Large intestine (tissue), 3 donors: ENCODE measurements around the gene CHMP4B. TPM values are rescaled to one million over a fixed set of nuclear protein-coding genes. Genes with fewer than 3 reads are reported as not detected.

ENCODE experiments used
- DNase-seq, 2 donors: peaks; one replicate each; pipeline versions ENCODE4 v3.0.0 to v3.0.0-alpha.2; 2013
- H3K27ac ChIP-seq: one replicate; pipeline ENCODE4 v1.5.1; 2013; ENCODE audit warnings: low read length
- H3K27me3 ChIP-seq: 2 replicates; pipeline ENCODE4 v1.6.1; 2013; ENCODE audit warnings: low read length; ENCODE audit not compliant: control insufficient read depth, insufficient read depth
- H3K36me3 ChIP-seq: 2 replicates; pipeline ENCODE4 v1.6.1; 2013; ENCODE audit warnings: low read length; ENCODE audit not compliant: control insufficient read depth, insufficient read depth
- H3K4me1 ChIP-seq: one replicate; pipeline ENCODE4 v1.6.1; 2013; ENCODE audit warnings: low read length; ENCODE audit not compliant: control insufficient read depth, insufficient read depth
- H3K4me3 ChIP-seq: one replicate; pipeline ENCODE4 v1.5.1; 2013; ENCODE audit warnings: low read length
- H3K9me3 ChIP-seq: one replicate; pipeline ENCODE4 v1.6.1; 2013; ENCODE audit warnings: mild to moderate bottlenecking, low read depth, low read length, moderate library complexity; ENCODE audit not compliant: control insufficient read depth
- WGBS: methylation state at CpG from one replicate; pipeline ENCODE4 v1.1.5; 2013; ENCODE audit warnings: low lambda C conversion rate; ENCODE audit not compliant: insufficient coverage; 5-methylcytosine and 5-hydroxymethylcytosine counted together
- polyA plus RNA-seq: library from polyadenylated mRNA; unstranded; fragments of 120-200 nt; gene quantifications from one replicate; pipeline ENCODE4 v1.2.1, GENCODE V29; 2013

The CHMP4B gene
- polyA plus RNA-seq, 1 donor, result 98.5 TPM

- WGBS, result no CpG with 5 or more reads among the region's 6 CpGs
- Histone ChIP-seq H3K27ac (no peak overlapping the region), H3K4me1 (peaks cover 17% of the 10 kb centered on the region), H3K9me3 (no peaks in the 10 kb centered on the region), H3K27me3 (no peaks in the 10 kb centered on the region), H3K4me3 (no peak overlapping the region), H3K36me3 (peaks cover 29% of the 10 kb centered on the region)
- no peak for DNase-seq
Measured at GRCh38 chr20:33846291-33846935, 35.3 kb downstream of the CHMP4B start.

GRCh38 chr20:33847006-33847405, 35.9 kb downstream of the CHMP4B start:
- H3K4me3 ChIP-seq, result no peak overlapping the region
- peaks cover 35% of the 10 kb centered on the region for H3K36me3 ChIP-seq
- H3K9me3 ChIP-seq, result no peaks in the 10 kb centered on the region
- H3K4me1 ChIP-seq, result peaks cover 14% of the 10 kb centered on the region
- DNase-seq, result no peak
- H3K27me3 ChIP-seq, result no peaks in the 10 kb centered on the region
- no peak overlapping the region for H3K27ac ChIP-seq

DNA sequence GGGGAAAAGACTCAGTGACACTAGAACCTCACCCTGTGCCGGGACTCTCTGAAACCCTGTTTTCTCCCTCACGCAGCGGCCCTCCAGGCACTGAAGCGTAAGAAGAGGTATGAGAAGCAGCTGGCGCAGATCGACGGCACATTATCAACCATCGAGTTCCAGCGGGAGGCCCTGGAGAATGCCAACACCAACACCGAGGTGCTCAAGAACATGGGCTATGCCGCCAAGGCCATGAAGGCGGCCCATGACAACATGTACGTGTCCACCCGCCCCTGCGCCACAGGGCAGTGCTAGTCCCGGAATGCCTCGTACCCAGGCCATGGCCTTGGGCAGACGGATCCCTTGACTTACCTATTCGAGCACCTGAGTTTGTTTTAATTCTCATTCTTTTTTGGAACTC, 37.2 kb downstream of the CHMP4B start:
- H3K4me3 ChIP-seq, result no peak overlapping the region
- no peak overlapping the region for H3K27ac ChIP-seq
- no peak for DNase-seq
- H3K27me3 ChIP-seq, result no peaks in the 10 kb centered on the region
- H3K4me1 ChIP-seq, result peaks cover 8% of the 10 kb centered on the region
- H3K36me3 ChIP-seq, result peaks cover 49% of the 10 kb centered on the region
- H3K9me3 ChIP-seq, result no peaks in the 10 kb centered on the region
- WGBS, result no CpG with 5 or more reads among the region's 19 CpGs

GRCh38 chr20:33850159-33850558, 39.0 kb downstream of the CHMP4B start:
- no CpG with 5 or more reads among the region's 3 CpGs for WGBS
- Histone ChIP-seq H3K9me3 (no peaks in the 10 kb centered on the region), H3K4me1 (no peaks in the 10 kb centered on the region), H3K27me3 (no peaks in the 10 kb centered on the region), H3K27ac (no peak overlapping the region), H3K36me3 (peaks cover 65% of the 10 kb centered on the region), H3K4me3 (no peak overlapping the region)
- no peak for DNase-seq

GRCh38 chr20:33851842-33852466, 40.8 kb downstream of the CHMP4B start:
- H3K27me3 ChIP-seq, result no peaks in the 10 kb centered on the region
- no peaks in the 10 kb centered on the region for H3K4me1 ChIP-seq
- H3K9me3 ChIP-seq, result no peaks in the 10 kb centered on the region
- H3K27ac ChIP-seq, result no peak overlapping the region
- no peak for DNase-seq
- H3K36me3 ChIP-seq, result peaks cover 75% of the 10 kb centered on the region
- no peak overlapping the region for H3K4me3 ChIP-seq
- WGBS, result 100% methylated on average over 1 of the region's 13 CpGs

DNA sequence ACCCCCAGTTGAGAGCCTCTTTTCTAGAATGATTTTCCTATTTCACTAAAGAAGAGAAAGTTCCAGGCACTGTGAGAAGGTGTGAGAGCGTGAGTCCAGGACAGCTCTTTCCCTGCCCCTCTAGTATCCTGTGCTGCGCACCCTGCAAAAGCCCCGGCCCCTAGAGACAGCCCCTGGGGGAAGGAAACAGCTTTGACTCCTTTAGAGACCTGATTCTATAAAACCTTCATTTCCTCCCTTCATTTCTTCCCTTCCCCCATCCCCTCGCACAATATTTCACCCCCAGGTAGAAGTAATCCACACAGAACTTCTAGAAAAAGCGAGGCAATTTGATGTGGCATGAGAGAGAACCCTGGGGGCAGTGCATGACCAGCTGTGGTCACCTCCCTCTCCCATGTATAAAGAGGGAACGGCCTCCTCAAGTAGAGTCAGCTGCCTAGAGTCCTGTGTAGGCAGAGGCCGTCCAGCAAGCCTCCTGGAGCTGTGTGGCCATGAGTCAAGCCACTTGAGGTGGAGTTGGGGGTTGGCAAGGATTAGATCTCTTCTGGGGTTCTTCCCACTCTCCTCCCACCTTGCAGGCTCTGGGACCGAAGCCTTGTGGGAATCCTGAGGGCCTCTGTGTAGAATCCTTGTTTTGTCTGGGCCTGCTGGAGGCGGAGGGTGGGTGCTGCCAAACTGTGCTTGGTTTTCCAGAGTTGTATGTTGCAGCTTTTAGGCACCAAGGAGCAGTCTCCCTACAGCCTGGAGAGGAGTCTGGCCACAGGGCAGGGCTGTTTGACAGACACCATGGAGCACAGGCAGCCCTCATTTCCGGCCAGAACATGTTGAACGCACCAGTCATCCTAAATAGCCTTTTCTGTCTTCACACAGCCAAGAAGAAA, 41.7 kb downstream of the CHMP4B start:
- no peak overlapping the region for H3K4me3 ChIP-seq
- no peak overlapping the region for H3K27ac ChIP-seq
- H3K9me3 ChIP-seq, result no peaks in the 10 kb centered on the region
- no CpG with 5 or more reads among the region's 11 CpGs for WGBS
- H3K36me3 ChIP-seq, result peaks cover 80% of the 10 kb centered on the region
- H3K4me1 ChIP-seq, result no peaks in the 10 kb centered on the region
- no peaks in the 10 kb centered on the region for H3K27me3 ChIP-seq
- no peak for DNase-seq

DNA sequence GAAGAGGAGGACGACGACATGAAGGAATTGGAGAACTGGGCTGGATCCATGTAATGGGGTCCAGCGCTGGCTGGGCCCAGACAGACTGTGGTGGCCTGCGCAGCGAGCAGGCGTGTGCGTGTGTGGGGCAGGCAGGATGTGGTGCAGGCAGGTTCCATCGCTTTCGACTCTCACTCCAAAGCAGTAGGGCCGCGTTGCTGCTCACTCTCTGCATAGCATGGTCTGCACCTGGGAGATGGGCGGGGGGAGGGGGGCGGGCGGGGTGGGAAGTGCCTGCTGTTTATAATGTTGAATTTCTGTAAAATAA, 42.3 kb downstream of the CHMP4B start:
- Histone ChIP-seq H3K4me1 (no peaks in the 10 kb centered on the region), H3K4me3 (no peak overlapping the region), H3K9me3 (no peaks in the 10 kb centered on the region), H3K36me3 (peaks cover 77% of the 10 kb centered on the region), H3K27me3 (no peaks in the 10 kb centered on the region), H3K27ac (no peak overlapping the region)
- DNase-seq, result no peak
- WGBS, result no CpG with 5 or more reads among the region's 14 CpGs

- Histone ChIP-seq H3K36me3 (peaks cover 36% of the 10 kb centered on the region), H3K4me3 (no peak overlapping the region), H3K9me3 (no peaks in the 10 kb centered on the region), H3K4me1 (no peaks in the 10 kb centered on the region), H3K27ac (no peak overlapping the region), H3K27me3 (no peaks in the 10 kb centered on the region)
- no peak for DNase-seq
- 86% methylated on average over 2 of the region's 13 CpGs for WGBS
Measured at GRCh38 chr20:33857722-33858563, 46.8 kb downstream of the CHMP4B start.

GRCh38 chr20:33858666-33859065, 47.5 kb downstream of the CHMP4B start:
- no peaks in the 10 kb centered on the region for H3K27me3 ChIP-seq
- no peaks in the 10 kb centered on the region for H3K4me1 ChIP-seq
- no peak overlapping the region for H3K4me3 ChIP-seq
- H3K27ac ChIP-seq, result no peak overlapping the region
- DNase-seq, result no peak
- WGBS, result no CpG with 5 or more reads among the region's 4 CpGs
- H3K9me3 ChIP-seq, result no peaks in the 10 kb centered on the region
- peaks cover 29% of the 10 kb centered on the region for H3K36me3 ChIP-seq

DNA sequence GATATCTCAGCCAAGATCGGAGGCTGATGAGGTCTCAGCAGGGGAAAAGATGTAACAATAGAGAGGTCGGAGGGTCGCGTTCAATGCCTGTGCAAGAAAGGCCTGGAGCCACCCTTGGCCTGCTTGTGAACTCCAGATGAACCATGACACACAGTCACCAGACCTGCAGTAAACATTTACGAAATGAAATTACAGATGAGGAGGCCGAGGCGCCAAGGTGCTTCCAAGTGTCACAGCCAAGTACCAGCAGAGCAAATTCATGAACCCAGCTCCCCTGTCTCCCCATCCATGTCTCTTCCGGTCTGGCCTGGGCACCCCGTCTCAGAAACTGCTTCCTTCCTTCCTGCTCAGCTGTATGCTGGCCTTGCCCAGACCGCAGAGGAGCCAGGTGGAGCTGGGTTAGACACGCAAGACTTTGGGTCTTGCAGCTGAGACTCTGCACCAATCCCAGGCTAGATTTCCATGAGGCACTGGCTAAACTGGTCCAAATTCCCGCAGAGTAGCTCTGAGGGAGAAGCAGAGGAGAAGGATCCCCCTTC, 48.1 kb downstream of the CHMP4B start:
- H3K4me3 ChIP-seq, result no peak overlapping the region
- no peak for DNase-seq
- peaks cover 25% of the 10 kb centered on the region for H3K36me3 ChIP-seq
- H3K9me3 ChIP-seq, result no peaks in the 10 kb centered on the region
- H3K27me3 ChIP-seq, result no peaks in the 10 kb centered on the region
- H3K4me1 ChIP-seq, result no peaks in the 10 kb centered on the region
- no peak overlapping the region for H3K27ac ChIP-seq
- WGBS, result no CpG with 5 or more reads among the region's 12 CpGs
